Tibial artery (tissue), 4 donors: Measurements from ENCODE around the gene NUDT14.

Experiments used
- DNase-seq, 2 donors: peaks; one replicate each; pipeline ENCODE4 v3.0.0-alpha.2; 2019
- H3K27ac ChIP-seq, 2 donors: fragments of 200-600 bp; sonication (generic) in 1 of 2; 1 replicate in 1 of 2; 2 replicates in 1 of 2; pipeline ENCODE4 v1.5.1; 2018 to 2019; ENCODE audit warnings: mild to moderate bottlenecking in 1 of 2
- H3K27me3 ChIP-seq, 2 donors: fragments of 200-600 bp; sonication (generic) in 1 of 2; one replicate each; pipeline versions ENCODE4 v1.5.1 to v1.6.0; 2016 to 2019
- H3K36me3 ChIP-seq, 3 donors: fragments of 200-600 bp; sonication (generic) in 2 of 3; one replicate each; pipeline ENCODE4 v1.5.1; 2016 to 2019; ENCODE audit warnings: mild to moderate bottlenecking in 2 of 3
- H3K4me1 ChIP-seq, 4 donors: fragments of 200-600 bp; sonication (generic) in 2 of 4; 1 replicate in 3 of 4; 2 replicates in 1 of 4; pipeline ENCODE4 v1.5.1; 2016 to 2019
- H3K4me3 ChIP-seq, 2 donors: fragments of 200-600 bp; sonication (generic) in 1 of 2; 1 replicate in 1 of 2; 2 replicates in 1 of 2; pipeline ENCODE4 v1.5.1; 2018 to 2019; ENCODE audit warnings: mild to moderate bottlenecking in 2 of 2
- H3K9me3 ChIP-seq, 3 donors: fragments of 200-600 bp; sonication (generic) in 1 of 3; one replicate each; pipeline ENCODE4 v1.5.1; 2016 to 2019
- CTCF ChIP-seq, 2 experiments: fragments of 200-600 bp in 1 of 2; fragments of 450-650 bp in 1 of 2; IDR thresholded peaks; one replicate each; pipeline ENCODE4 v1.5.1; 2017 to 2019; ENCODE audit warnings: antibody characterized with exemption in 2 of 2, mild to moderate bottlenecking in 1 of 2, moderate library complexity in 1 of 2
- intact Hi-C: fragments of 100-400 bp; cut with DNase I; formaldehyde crosslinking; loops from one replicate; pipeline ENCODE4 v1.15.0; 2023; ENCODE audit warnings: low total_unique reads

Gene NUDT14

GRCh38 chr14:105167303-105168092 is 13.6 kb downstream of the NUDT14 start:
- Histone ChIP-seq H3K27ac (no peak overlapping the region), H3K4me1 (peaks cover 0 to 31% (median 31%) of the 10 kb centered on the region in 4 donors), H3K27me3 (peaks cover 0 to 69% of the 10 kb centered on the region in 2 donors), H3K9me3 (no peaks in the 10 kb centered on the region), H3K36me3 (no peaks in the 10 kb centered on the region), H3K4me3 (peak overlapping the region; percentile 32 to 51)
- intact Hi-C loops = loop anchor here (10.0 kb wide), 1 partner anchor 73 kb away; no protein-coding TSS in a partner anchor
- no peak for TF ChIP-seq CTCF (IDR thresholded peaks at IDR 0.05)
- no peak for DNase-seq

GRCh38 chr14:105166571-105167302 is 14.4 kb downstream of the NUDT14 start:
- Histone ChIP-seq H3K27me3 (peaks cover 0 to 73% of the 10 kb centered on the region in 2 donors), H3K4me1 (peaks cover 0 to 31% (median 31%) of the 10 kb centered on the region in 4 donors), H3K4me3 (no peak overlapping the region), H3K27ac (no peak overlapping the region), H3K9me3 (no peaks in the 10 kb centered on the region), H3K36me3 (no peaks in the 10 kb centered on the region)
- DNase-seq = no peak
- no peak for TF ChIP-seq CTCF (IDR thresholded peaks at IDR 0.05)
- intact Hi-C loops = loop anchor here (10.0 kb wide), 1 partner anchor 72 kb away; no protein-coding TSS in a partner anchor

DNA sequence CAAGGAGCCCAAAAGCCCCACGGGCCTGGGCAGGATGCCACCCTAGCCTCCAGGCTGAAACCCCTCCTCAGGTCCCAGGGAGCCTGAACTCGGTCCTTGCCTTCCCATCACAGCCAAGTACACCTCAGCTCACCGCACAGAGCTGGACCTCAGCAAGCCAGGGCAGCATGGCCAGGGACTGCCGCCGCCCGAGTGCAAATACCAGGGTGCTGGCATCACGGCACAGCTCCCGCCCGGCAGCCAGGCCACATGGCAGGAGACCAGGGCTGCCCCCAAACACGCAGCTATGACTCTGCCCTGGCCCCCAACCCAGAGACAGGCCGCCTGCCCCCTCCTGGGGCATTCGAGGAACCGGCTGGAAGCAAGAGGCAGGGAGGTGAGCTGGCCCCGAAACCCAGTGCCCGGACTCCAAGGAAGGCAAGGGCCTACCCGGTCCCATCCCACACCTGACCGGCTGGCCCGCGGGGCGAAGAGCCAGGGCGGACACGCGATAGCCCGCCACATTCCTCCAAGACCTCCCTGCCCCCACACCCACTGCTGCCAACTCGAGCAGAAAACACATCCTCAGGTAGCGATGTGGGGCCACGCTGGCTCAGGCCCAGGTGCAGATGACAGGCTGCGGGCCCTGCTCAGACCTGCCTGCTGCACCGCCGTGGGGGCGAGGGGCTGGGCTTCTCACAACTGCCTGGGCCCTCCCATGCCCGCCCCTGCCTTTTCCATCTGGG is 15.2 kb downstream of the NUDT14 start:
- Histone ChIP-seq H3K4me1 (peaks cover 0 to 27% (median 25%) of the 10 kb centered on the region in 4 donors), H3K27me3 (peaks cover 0 to 73% of the 10 kb centered on the region in 2 donors), H3K36me3 (no peaks in the 10 kb centered on the region), H3K9me3 (no peaks in the 10 kb centered on the region), H3K27ac (no peak overlapping the region), H3K4me3 (no peak overlapping the region)
- TF ChIP-seq CTCF (IDR thresholded peaks at IDR 0.05) = no peak
- DNase-seq = no peak
- intact Hi-C loops = loop anchor here (10.0 kb wide), 1 partner anchor 71 kb away; no protein-coding TSS in a partner anchor

DNA sequence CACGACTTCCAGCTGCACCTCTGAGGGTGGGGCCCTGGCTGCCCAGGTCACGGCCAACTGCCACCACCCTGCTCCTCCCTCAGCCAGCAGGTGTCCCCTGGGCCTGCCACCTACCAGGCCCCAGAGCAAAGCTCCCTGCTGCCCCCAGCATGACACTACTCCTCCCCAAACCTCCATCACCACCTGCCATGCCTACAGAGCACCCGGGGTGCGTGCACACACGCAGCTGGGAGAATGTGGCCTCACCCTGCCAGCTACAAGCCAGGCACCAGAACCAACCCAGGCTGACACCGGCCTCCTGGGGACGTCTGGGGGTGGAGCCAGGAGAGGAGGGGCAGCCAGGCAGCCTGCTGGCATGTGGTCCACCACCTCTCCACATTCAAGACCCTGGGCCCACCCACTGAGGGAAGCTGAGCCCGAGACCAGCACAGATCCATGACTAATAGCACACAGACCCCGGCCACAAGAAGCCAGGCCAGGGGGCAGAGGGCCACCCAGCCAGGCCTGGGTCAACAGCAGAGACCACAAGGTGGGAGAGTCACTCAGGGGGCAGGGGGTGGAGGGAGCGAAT is 15.9 kb downstream of the NUDT14 start:
- Histone ChIP-seq H3K36me3 (no peaks in the 10 kb centered on the region), H3K27ac (no peak overlapping the region), H3K4me1 (peaks cover 0 to 20% (median 19%) of the 10 kb centered on the region in 4 donors), H3K4me3 (no peak overlapping the region), H3K27me3 (peaks cover 0 to 68% of the 10 kb centered on the region in 2 donors), H3K9me3 (no peaks in the 10 kb centered on the region)
- no peak for TF ChIP-seq CTCF (IDR thresholded peaks at IDR 0.05)
- intact Hi-C loops = loop anchor here (10.0 kb wide), 1 partner anchor 70 kb away; no protein-coding TSS in a partner anchor
- no peak for DNase-seq
